PC-9 (cell line): ENCODE data around the gene IP6K2.

Experiments
- CTCF ChIP-seq: fragments of 200-600 bp; sonication (generic); conservative IDR thresholded peaks from 2 replicates; pipeline ENCODE4 v1.6.1; 2017; ENCODE audit warnings: mixed run types, antibody characterized with exemption, mild to moderate bottlenecking, moderate library complexity
- EZH2 ChIP-seq: fragments of 200-600 bp; sonication (generic); IDR thresholded peaks from 2 replicates; pipeline ENCODE4 v1.8.0; 2017; ENCODE audit warnings: antibody characterized with exemption, low read depth

- TF ChIP-seq CTCF (no peak), EZH2 (no peak)
Measured at GRCh38 chr3:48656841-48657281, 60.2 kb downstream of the IP6K2 start.
